Peyer's patch (tissue), 4 donors: ENCODE results near the gene TTC34. TPM values are rescaled to one million over a fixed set of nuclear protein-coding genes. Genes with fewer than 3 reads are reported as not detected.
A peak's percentile ranks its signal among the peaks of the same experiment; 100 is the strongest.

Source experiments
- DNase-seq, 3 donors: peaks; one replicate each; pipeline ENCODE4 v3.0.0-alpha.2; 2017 to 2019
- H3K27ac ChIP-seq, 4 donors: fragments of 200-600 bp; sonication (generic); one replicate each; pipeline ENCODE4 v1.5.1; 2016 to 2019
- H3K27me3 ChIP-seq, 2 donors: fragments of 200-600 bp; sonication (generic); one replicate each; pipeline ENCODE4 v1.5.1; 2019
- H3K36me3 ChIP-seq, 3 donors: fragments of 200-600 bp; sonication (generic); one replicate each; pipeline ENCODE4 v1.5.1; 2016 to 2019
- H3K4me1 ChIP-seq, 4 donors: fragments of 200-600 bp; sonication (generic); one replicate each; pipeline ENCODE4 v1.5.1; 2016 to 2019
- H3K4me3 ChIP-seq, 4 donors: fragments of 200-600 bp; sonication (generic); 1 replicate in 3 of 4; 2 replicates in 1 of 4; pipeline ENCODE4 v1.5.1; 2016 to 2019; ENCODE audit warnings: mild to moderate bottlenecking in 1 of 4
- H3K9me3 ChIP-seq, 4 donors: fragments of 200-600 bp; sonication (generic); one replicate each; pipeline ENCODE4 v1.5.1; 2016 to 2019; ENCODE audit warnings: mild to moderate bottlenecking in 1 of 4
- POLR2A ChIP-seq, 2 donors: fragments of 450-650 bp; IDR thresholded peaks; one replicate each; pipeline ENCODE4 v1.5.1; 2017; ENCODE audit warnings: antibody characterized with exemption in 2 of 2, mild to moderate bottlenecking in 2 of 2, moderate library complexity in 2 of 2
- total RNA-seq, 4 donors: library from RNA; depleted of rRNA; stranded (reverse); fragments of >200 nt; gene quantifications; one replicate each; pipeline ENCODE4 v1.1.0, GENCODE V29; 2016
- TF ChIP-seq, protein P1 (sequence below), 6 experiments: fragments of 450-650 bp in 4 of 6; fragments of 200-600 bp in 2 of 6; sonication (generic) in 1 of 6; IDR thresholded peaks; one replicate each; pipeline ENCODE4 v1.5.1; 2017 to 2019; ENCODE audit warnings: antibody characterized with exemption in 6 of 6, mild to moderate bottlenecking in 3 of 6, moderate library complexity in 1 of 6

Gene TTC34
- total RNA-seq, 4 donors from 2014 or later = 0.53 to 2.4 (median 1.5) TPM

DNA sequence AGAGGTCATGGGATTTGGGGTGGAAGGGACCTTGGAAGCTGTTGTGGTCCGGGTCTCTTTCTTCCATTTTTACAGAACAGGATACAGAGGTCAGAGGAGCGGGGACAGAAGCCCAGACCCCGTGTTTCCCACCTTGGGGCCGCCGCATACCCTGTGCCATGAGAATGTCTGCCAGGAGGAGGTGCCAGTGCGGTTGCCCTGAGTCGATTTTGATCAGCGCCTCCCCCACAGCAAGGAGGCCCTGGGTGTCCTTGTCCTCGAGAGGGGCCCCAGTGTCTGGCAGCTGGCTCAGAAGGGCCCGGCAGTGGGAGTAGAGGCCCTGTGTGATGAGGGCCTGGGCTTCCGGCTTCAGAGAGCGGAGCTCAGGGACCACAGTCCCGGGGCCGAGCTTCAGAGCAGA is 156.3 kb downstream of the TTC34 start:
- Histone ChIP-seq H3K27ac (no peak overlapping the region), H3K9me3 (peaks cover 0 to 19% (median 5%) of the 10 kb centered on the region in 4 donors), H3K36me3 (no peaks in the 10 kb centered on the region), H3K4me1 (peaks cover 0 to 21% (median 13%) of the 10 kb centered on the region in 4 donors), H3K4me3 (no peak overlapping the region), H3K27me3 (no peaks in the 10 kb centered on the region)
- peak in 2 of 3 donors; percentile 37 to 43 for DNase-seq
- TF ChIP-seq, protein P1, sequence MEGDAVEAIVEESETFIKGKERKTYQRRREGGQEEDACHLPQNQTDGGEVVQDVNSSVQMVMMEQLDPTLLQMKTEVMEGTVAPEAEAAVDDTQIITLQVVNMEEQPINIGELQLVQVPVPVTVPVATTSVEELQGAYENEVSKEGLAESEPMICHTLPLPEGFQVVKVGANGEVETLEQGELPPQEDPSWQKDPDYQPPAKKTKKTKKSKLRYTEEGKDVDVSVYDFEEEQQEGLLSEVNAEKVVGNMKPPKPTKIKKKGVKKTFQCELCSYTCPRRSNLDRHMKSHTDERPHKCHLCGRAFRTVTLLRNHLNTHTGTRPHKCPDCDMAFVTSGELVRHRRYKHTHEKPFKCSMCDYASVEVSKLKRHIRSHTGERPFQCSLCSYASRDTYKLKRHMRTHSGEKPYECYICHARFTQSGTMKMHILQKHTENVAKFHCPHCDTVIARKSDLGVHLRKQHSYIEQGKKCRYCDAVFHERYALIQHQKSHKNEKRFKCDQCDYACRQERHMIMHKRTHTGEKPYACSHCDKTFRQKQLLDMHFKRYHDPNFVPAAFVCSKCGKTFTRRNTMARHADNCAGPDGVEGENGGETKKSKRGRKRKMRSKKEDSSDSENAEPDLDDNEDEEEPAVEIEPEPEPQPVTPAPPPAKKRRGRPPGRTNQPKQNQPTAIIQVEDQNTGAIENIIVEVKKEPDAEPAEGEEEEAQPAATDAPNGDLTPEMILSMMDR (IDR thresholded peaks at IDR 0.05) = no peak

DNA sequence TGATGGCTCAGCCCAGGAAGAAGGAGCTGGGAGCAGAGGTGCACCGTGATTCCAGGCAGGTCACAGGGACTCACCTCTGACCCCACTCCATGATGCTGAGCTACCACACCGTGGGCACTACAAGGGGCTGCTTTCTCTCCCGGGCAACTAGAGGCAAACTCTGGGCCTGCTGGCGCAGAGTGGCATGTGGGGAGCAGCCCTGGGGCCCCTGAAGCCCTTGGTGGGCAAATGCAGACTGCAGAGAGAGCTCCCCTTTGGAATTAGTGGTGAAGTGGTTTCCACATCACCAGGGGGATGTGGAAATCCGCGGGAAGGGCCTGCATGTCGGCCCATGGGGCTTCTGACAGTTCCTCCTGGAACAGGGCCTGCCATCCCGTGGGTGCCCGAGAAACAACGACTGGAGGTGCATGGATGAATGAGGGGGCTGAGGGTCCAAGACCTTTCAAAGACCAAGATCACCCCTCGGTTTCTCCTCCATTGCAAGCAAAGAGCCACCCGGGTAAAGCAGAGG is 156.8 kb downstream of the TTC34 start:
- Histone ChIP-seq H3K27me3 (no peaks in the 10 kb centered on the region), H3K4me3 (no peak overlapping the region), H3K9me3 (peaks cover 0 to 19% (median 5%) of the 10 kb centered on the region in 4 donors), H3K27ac (no peak overlapping the region), H3K4me1 (peaks cover 0 to 21% (median 13%) of the 10 kb centered on the region in 4 donors), H3K36me3 (no peaks in the 10 kb centered on the region)
- TF ChIP-seq POLR2A (IDR thresholded peaks at IDR 0.05) = no peak
- TF ChIP-seq, protein P1 (IDR thresholded peaks at IDR 0.05) = no peak
- peak in 1 of 3 donors; percentile 38 for DNase-seq

DNA sequence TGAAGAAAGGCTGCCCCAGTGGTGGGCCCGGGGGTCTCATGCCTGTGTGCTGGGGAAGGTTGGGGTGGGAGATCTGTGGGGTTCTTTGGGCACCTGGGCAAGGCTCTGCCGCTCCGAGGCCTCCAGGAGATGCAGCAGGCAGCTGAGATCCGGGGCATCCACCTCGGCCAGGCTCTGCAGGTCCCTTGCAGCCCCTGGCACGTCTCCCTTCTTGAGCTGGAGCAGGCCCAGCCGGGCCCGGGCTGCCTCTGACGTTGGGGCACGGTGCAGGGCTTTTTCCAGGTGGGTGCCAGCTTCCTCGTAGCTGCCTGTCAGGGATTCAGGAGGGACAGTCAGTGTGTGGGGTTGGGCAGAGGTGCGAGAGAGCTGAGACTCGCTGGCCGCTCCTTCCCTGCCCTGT is 157.3 kb downstream of the TTC34 start:
- no peak for TF ChIP-seq POLR2A (IDR thresholded peaks at IDR 0.05)
- TF ChIP-seq, protein P1 (IDR thresholded peaks at IDR 0.05) = no peak
- peak in 2 of 3 donors; percentile 43 to 45 for DNase-seq
- Histone ChIP-seq H3K4me1 (peaks cover 0 to 21% (median 13%) of the 10 kb centered on the region in 4 donors), H3K4me3 (no peak overlapping the region), H3K27ac (no peak overlapping the region), H3K9me3 (peaks cover 0 to 19% (median 5%) of the 10 kb centered on the region in 4 donors), H3K27me3 (no peaks in the 10 kb centered on the region), H3K36me3 (no peaks in the 10 kb centered on the region)

DNA sequence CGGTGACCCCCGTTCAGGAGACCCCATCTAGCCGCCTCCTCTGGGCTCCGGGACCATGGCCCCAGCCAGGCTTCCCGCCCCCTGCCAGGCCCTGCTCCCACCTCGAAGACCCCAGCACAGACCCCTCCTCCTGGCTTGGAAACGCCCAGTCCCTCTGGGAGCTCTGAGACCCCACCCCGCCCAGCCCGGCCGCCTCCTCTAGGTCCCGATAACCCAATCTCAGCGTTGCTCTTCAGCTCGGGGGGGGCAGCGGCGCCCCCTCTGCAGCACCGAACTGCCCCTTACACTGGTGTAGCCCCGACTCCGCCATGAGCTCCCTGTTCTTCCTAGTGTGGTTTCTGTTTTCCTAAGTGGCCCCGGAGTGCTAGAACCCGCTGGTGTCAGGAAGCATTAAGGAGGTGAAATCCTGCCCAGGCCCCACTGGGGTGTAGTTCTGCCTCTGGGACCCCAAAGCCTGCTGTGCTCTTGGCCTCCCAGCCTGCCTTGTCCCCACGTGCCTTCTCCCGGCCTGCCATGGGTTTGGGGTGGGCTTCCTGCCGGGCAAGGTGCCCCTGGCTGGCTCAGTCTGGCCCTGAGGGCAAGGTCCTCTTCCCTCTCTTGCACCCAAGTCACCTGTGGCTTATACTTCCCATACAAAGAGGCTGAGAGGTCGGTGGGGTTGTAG is 157.9 kb downstream of the TTC34 start:
- no peak for TF ChIP-seq POLR2A (IDR thresholded peaks at IDR 0.05)
- TF ChIP-seq, protein P1 (IDR thresholded peaks at IDR 0.05) = no peak
- DNase-seq = peak in 2 of 3 donors; percentile 43 to 46
- Histone ChIP-seq H3K27ac (peak overlapping the region in 2 of 4 donors; percentile 86 to 98), H3K4me1 (peaks cover 0 to 21% (median 13%) of the 10 kb centered on the region in 4 donors), H3K4me3 (peak overlapping the region; percentile 61 to 92 (median 80)), H3K9me3 (peaks cover 0 to 19% (median 4%) of the 10 kb centered on the region in 4 donors), H3K36me3 (no peaks in the 10 kb centered on the region), H3K27me3 (no peaks in the 10 kb centered on the region)

DNA sequence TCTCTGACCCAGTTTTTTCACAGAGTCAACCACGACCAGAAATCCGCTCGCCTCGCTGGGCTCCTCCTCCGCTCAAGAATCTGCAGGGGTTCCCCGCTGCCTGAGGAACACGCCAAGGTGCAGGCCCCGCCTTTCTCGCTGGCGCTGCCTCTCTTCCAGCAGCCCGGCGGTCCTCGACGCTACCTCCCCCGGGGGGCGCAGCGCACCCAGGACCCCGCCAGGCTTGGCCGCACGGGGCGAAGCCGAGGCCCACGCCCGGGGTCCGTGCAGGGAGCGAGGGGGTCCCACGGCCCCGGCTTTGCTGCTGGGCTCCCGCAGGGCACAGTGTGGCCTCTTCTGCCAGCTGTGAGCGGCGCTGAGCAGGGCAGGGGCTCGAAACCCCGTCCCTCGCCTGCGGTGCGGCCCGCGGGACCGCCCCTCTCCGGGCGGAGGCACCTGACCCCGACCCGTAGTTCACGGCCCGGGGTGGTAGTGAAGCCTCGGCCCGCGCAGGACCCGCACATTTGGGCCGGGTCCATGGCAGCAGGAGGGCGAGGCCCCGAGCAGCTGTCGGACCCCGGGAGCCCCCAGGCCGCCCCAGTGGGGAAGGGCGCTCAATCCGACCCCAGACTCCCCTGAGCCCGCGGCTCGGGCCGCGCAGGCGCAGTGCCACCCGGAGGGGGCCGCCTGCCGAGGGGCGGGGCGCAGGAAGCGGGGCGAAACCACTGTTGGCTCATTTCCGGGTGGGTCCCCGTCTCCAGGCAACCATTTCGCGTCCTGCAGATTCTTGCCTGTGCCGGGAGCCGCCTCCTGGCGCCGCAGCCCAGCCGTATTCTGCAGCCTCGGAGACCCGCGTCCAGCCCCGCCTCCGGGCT is 158.7 kb downstream of the TTC34 start:
- no peaks in the 10 kb centered on the region for H3K36me3 ChIP-seq
- TF ChIP-seq, protein P1 (IDR thresholded peaks at IDR 0.05) = peak in 4 of 6 experiments; percentile 0 to 40 (median 22)
- peak; percentile 50 for TF ChIP-seq POLR2A (IDR thresholded peaks at IDR 0.05)
- no peaks in the 10 kb centered on the region for H3K27me3 ChIP-seq
- peak overlapping the region; percentile 84 to 98 (median 88) for H3K27ac ChIP-seq
- peaks cover 0 to 21% (median 13%) of the 10 kb centered on the region in 4 donors for H3K4me1 ChIP-seq
- H3K9me3 ChIP-seq = peaks cover 0 to 15% (median 0%) of the 10 kb centered on the region in 4 donors
- DNase-seq = peak; percentile 90 to 97 (median 90)
- H3K4me3 ChIP-seq = peak overlapping the region; percentile 61 to 92 (median 80)
